Heart left ventricle (tissue), 13 donors: Measurements from ENCODE around the gene KIF21B.

Experiments used
- CTCF ChIP-seq, 12 donors: fragments of 200-600 bp; sonication (generic) in 4 of 12; IDR thresholded peaks; one replicate each; pipeline versions ENCODE4 v1.5.0 to v1.8.0; 2018 to 2022; ENCODE audit warnings: antibody characterized with exemption in 12 of 12, mild to moderate bottlenecking in 5 of 12
- POLR2A ChIP-seq, 2 donors: fragments of 450-650 bp; IDR thresholded peaks; one replicate each; pipeline ENCODE4 v1.6.1; 2017; ENCODE audit warnings: antibody characterized with exemption in 2 of 2, mild to moderate bottlenecking in 2 of 2, moderate library complexity in 2 of 2
- donor health status: ischemic (EF 13 %, LVEDD 7.1; RV severe dilation, severe dysfunction).
- donor health status: DM: no; HTN: yes; CAD: no.
- donor health status: DM: no; HTN: no; CAD: no.
- donor health status: ischemic (EF 25% LVEDD 6.9; RV normal size, moderate dysfunction).
- donor health status: ischemic (EF 25% LVEDD 5.7; RV mildly dilated, moderate dysfunction).
- donor health status: ischemic (EF 35%, LVEDD 5.7; RV mildly dilated, moderate dysfunction).
- donor health status: nonischemic (EF 11% LVEDD 7.7; RV severe dilation, severe dysfunction).
- donor health status: DM: yes; HTN: yes; CAD: no.
- donor health status: PGD.
- donor health status: ischemic (EF 29% LVEDD 5.4; RV normal size, mild dysfunction).
- donor health status: nonischemic (EF 23%, LVEDD 6.1; RV moderate dilation, normal function).

- TF ChIP-seq POLR2A (IDR thresholded peaks at IDR 0.05) (no peak), CTCF (IDR thresholded peaks at IDR 0.05) (no peak)
Measured at GRCh38 chr1:201009962-201010645, 13.4 kb downstream of the KIF21B start.
